Lower leg skin (tissue), 3 donors: ENCODE results near the gene ADM2.

Source experiments
- CTCF ChIP-seq, 3 donors: fragments of 450-650 bp; IDR thresholded peaks; one replicate each; pipeline ENCODE4 v1.5.1; 2016; ENCODE audit warnings: antibody characterized with exemption in 3 of 3, mild to moderate bottlenecking in 3 of 3, moderate library complexity in 2 of 3
- POLR2A ChIP-seq, 2 donors: fragments of 450-650 bp; IDR thresholded peaks; one replicate each; pipeline ENCODE4 v1.6.1; 2016 to 2017; ENCODE audit warnings: antibody characterized with exemption in 2 of 2, mild to moderate bottlenecking in 1 of 2, moderate library complexity in 1 of 2

GRCh38 chr22:50535113-50535512 is 53.8 kb downstream of the ADM2 start:
- TF ChIP-seq POLR2A (IDR thresholded peaks at IDR 0.05) (no peak), CTCF (IDR thresholded peaks at IDR 0.05) (no peak)
